Fibroblast of the aortic adventitia (primary cell): ENCODE results near the gene LRRC71. TPM values are rescaled to one million over a fixed set of nuclear protein-coding genes. Genes with fewer than 3 reads are reported as not detected.

ENCODE experiments used
- DNase-seq: peaks from one replicate; pipeline ENCODE4 v3.0.0-alpha.2; 2010; ENCODE audit warnings: low read depth
- H3K4me3 ChIP-seq: 2 replicates; pipeline ENCODE4 v1.5.1; 2011; ENCODE audit warnings: low read depth, mild to moderate bottlenecking, control low read depth, low read length, moderate library complexity
- total RNA-seq: library from RNA; depleted of rRNA; stranded (reverse); fragments of >200 nt; gene quantifications from 2 replicates; pipeline ENCODE4 v1.2.3, GENCODE V29; 2012; ENCODE audit warnings: low replicate concordance
- TF ChIP-seq, protein P1 (sequence below): IDR thresholded peaks from 2 replicates; pipeline ENCODE4 v1.5.1; 2011; ENCODE audit warnings: mild to moderate bottlenecking, low read length, control low read depth, inconsistent platforms; ENCODE audit not compliant: insufficient read depth

LRRC71 gene
- total RNA-seq, 1 donor = 0.09 TPM

DNA sequence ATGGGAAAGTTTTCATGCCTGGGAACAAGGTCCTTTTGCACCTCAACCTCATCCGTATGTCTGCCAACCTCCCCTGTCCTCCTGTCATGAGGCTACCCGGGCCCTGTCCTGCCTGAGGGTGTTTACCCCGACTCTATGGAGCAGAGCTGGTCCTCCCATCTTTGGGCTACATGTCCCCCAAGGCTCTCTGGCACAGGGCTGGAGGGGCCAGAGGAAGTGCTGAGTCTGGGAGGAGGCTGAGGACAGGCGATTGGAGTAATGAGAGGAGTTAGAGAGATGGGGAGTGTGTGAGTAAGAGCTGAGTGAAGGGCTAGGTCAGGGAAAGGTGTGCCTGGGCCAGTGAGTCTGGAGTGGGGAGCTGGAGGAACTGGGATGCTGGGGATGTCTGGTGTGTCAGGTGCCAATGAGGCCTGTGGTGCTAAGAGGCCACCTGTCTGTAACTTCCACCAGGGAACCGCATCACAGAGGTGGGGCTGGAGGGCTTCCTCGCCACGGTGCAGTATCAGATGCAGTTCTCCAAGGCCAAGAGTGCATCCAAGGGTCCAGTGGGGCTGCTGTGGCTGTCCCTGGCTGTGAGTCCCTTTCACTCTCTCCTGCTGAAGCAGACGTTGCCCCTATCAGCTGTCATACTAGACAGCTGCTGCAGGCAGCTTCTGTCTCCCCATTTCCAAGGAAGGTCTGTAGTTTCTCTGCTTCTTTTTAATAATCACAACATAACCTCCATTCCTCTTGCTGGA lies 11.7 kb downstream of the LRRC71 start:
- no peak for DNase-seq
- H3K4me3 ChIP-seq = no peak overlapping the region
- TF ChIP-seq, protein P1, sequence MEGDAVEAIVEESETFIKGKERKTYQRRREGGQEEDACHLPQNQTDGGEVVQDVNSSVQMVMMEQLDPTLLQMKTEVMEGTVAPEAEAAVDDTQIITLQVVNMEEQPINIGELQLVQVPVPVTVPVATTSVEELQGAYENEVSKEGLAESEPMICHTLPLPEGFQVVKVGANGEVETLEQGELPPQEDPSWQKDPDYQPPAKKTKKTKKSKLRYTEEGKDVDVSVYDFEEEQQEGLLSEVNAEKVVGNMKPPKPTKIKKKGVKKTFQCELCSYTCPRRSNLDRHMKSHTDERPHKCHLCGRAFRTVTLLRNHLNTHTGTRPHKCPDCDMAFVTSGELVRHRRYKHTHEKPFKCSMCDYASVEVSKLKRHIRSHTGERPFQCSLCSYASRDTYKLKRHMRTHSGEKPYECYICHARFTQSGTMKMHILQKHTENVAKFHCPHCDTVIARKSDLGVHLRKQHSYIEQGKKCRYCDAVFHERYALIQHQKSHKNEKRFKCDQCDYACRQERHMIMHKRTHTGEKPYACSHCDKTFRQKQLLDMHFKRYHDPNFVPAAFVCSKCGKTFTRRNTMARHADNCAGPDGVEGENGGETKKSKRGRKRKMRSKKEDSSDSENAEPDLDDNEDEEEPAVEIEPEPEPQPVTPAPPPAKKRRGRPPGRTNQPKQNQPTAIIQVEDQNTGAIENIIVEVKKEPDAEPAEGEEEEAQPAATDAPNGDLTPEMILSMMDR = no peak

DNA sequence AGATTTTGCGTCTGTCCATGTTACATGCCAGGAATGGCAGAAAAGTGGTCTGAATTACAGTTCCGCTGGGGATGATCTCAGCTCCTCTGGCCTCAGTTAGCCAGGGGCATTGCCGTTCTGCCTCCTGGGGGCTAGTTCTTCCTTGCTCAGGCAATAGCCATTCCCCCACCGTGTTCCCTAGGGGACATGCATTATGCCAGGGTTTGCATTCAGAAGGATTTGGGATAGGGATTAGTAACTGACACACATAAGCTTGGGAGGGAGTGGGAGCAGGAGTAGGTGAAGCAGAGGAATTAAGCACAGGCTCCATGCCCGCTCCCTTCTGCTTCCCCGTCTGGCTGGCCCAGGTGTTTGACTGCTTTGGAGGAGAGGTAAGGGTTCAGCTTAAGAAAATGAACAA lies 12.7 kb downstream of the LRRC71 start:
- DNase-seq = no peak
- H3K4me3 ChIP-seq = no peak overlapping the region
- TF ChIP-seq, protein P1 = no peak

DNA sequence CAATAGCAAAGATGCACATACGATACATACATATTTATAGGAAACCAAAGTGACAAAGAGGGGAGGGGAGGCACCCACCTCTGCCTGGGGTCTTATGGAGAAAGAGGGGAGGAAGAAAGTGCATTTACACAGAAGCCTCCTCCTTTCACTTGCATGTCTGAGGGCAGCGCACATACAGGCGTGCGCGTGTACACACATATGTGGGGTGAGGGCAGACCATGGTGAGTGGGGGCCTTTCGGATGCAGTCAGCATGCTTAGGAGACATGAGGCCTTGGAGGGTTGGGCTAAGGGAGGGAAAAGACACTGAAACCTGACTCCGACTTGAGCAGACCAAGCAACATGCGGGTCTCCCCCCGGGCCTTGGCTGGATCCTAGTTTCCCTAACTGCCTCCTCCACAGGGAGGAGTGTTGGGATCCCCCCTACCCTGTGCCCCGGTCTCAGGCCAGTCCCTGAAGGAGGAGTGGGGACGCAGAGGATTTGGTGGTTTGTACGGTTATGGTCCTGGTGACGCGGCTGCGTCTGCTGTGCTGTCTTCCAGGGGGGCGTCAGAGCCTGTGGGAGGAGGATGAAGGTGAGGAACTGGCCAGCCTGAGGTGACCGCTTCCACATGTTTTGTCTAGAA lies 15.2 kb downstream of the LRRC71 start:
- DNase-seq = no peak
- TF ChIP-seq, protein P1 = no peak
- H3K4me3 ChIP-seq = no peak overlapping the region

- H3K4me3 ChIP-seq = no peak overlapping the region
- DNase-seq = no peak
- TF ChIP-seq, protein P1 = no peak
These were observed 15.8 kb downstream of the LRRC71 start for GRCh38 chr1:156936191-156936590.

- no peak for DNase-seq
- TF ChIP-seq, protein P1 = no peak
- H3K4me3 ChIP-seq = no peak overlapping the region
These were observed 16.3 kb downstream of the LRRC71 start for GRCh38 chr1:156936721-156937220.

DNA sequence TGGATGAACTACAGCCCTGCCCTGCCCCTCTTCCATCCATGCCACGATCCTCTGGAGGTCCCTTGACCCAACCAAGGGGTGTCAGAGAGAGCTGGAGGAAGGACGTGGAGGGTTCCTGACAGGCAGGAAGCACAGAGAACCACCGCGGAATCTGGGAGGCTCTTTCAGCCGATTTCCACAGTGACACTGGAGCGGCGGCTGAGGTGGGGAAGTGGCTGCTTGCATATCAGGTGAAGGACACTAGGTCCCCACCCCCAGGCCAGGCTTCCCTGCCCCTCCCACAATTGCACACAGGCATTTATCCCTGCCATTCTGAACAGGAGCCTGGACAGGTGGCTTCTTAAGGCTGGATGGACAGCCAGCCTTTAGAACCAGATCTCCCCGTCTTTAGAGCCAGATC lies 17.5 kb downstream of the LRRC71 start:
- H3K4me3 ChIP-seq = no peak overlapping the region
- no peak for DNase-seq
- TF ChIP-seq, protein P1 = no peak

DNA sequence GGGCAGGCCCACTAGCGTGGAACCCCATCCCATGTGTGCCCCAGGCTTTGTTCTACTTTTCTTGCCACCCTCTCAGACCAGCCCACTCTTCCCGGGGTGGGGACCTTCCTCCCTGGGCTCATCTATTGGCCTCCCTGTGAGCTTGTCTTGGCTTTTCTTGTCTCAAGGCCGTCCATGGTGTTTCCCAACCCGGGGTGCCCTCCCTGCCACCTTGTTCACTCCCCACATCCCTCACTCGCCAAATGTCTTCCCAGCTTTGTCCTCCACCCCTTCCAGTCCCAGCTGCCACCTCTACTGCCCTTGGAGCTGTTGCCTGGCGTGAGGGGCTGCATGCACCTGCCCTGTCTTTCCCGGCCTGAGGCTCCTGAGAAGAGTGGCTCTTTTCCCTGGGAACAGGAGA lies 18.4 kb downstream of the LRRC71 start:
- DNase-seq = no peak
- no peak overlapping the region for H3K4me3 ChIP-seq
- TF ChIP-seq, protein P1 = no peak
